Uterus (tissue), 4 donors: ENCODE measurements around the gene STS. TPM values are rescaled to one million over a fixed set of nuclear protein-coding genes. Genes with fewer than 3 reads are reported as not detected.

Experiments
- DNase-seq, 2 donors: peaks; one replicate each; pipeline ENCODE4 v3.0.0-alpha.2; 2019 to 2020
- H3K27ac ChIP-seq, 2 donors: fragments of 200-600 bp; sonication (generic); 1 replicate in 1 of 2; 2 replicates in 1 of 2; pipeline ENCODE4 v1.5.1; 2016 to 2018
- H3K27me3 ChIP-seq, 2 donors: fragments of 200-600 bp; sonication (generic); one replicate each; pipeline ENCODE4 v1.5.1; 2018 to 2019; ENCODE audit warnings: control low read depth in 1 of 2
- H3K36me3 ChIP-seq, 2 donors: fragments of 200-600 bp; sonication (generic); one replicate each; pipeline ENCODE4 v1.5.1; 2019; ENCODE audit warnings: control low read depth in 1 of 2
- H3K4me1 ChIP-seq, 2 donors: fragments of 200-600 bp; sonication (generic); one replicate each; pipeline ENCODE4 v1.5.1; 2018 to 2019; ENCODE audit warnings: control low read depth in 1 of 2
- H3K4me3 ChIP-seq, 2 donors: fragments of 200-600 bp; sonication (generic); 1 replicate in 1 of 2; 2 replicates in 1 of 2; pipeline ENCODE4 v1.5.1; 2018 to 2019; ENCODE audit warnings: mild to moderate bottlenecking in 1 of 2
- H3K9me3 ChIP-seq, 2 donors: fragments of 200-600 bp; sonication (generic); one replicate each; pipeline ENCODE4 v1.5.1; 2019; ENCODE audit warnings: control low read depth in 1 of 2
- POLR2A ChIP-seq, 2 donors: fragments of 450-650 bp; IDR thresholded peaks; one replicate each; pipeline ENCODE4 v1.6.1; 2016; ENCODE audit warnings: antibody characterized with exemption in 2 of 2, mild to moderate bottlenecking in 1 of 2, moderate library complexity in 1 of 2
- intact Hi-C: fragments of 100-400 bp; cut with DNase I; formaldehyde crosslinking; loops from one replicate; pipeline ENCODE4 v1.15.1; 2023; ENCODE audit warnings: low total_unique reads
- total RNA-seq, 4 donors: library from RNA; depleted of rRNA in 3 of 4; stranded (reverse); fragments of >200 nt in 3 of 4; gene quantifications; one replicate each; pipeline versions ENCODE4 v1.1.0 to v1.2.4, GENCODE V29; 2014 to 2023
- TF ChIP-seq, protein P1 (sequence below), 4 experiments: fragments of 200-600 bp in 2 of 4; fragments of 450-650 bp in 2 of 4; sonication (generic) in 2 of 4; IDR thresholded peaks; one replicate each; pipeline ENCODE4 v1.5.1; 2016 to 2019; ENCODE audit warnings: antibody characterized with exemption in 4 of 4, mild to moderate bottlenecking in 2 of 4, moderate library complexity in 1 of 4
- donor health status: DM: yes; HTN: yes; CAD: no.

The STS gene
- total RNA-seq, 4 donors from 2014 or later = 3.5 to 7.4 (median 6.2) TPM

DNA sequence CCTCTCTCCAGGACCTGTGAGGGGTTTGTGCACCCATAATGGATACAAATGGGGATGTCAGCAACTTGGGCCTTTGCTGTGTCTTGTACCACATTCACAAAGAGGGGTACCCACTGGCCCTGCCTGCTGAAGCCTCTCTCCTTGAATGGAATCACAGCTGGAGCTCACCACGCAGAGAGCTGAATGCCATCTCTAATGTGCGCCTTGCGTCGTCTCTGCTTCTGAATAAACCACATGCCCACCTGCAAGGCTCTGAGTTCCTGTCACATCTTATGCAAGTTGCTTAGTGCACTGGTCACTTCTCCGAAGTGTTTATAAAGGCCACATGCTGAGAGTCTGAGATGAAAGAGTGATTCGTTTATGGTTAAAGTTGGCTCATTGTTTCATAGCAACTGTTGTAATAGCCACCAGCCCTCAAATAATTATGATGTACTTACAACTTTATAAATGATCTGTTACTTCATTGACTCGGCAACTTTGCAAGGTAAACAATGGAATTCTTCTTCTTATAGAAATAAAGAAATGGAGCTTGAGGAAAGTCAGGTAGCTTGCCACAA, 6.6 kb downstream of the STS start:
- Histone ChIP-seq H3K27me3 (no peaks in the 10 kb centered on the region), H3K36me3 (no peaks in the 10 kb centered on the region)
- TF ChIP-seq, protein P1, sequence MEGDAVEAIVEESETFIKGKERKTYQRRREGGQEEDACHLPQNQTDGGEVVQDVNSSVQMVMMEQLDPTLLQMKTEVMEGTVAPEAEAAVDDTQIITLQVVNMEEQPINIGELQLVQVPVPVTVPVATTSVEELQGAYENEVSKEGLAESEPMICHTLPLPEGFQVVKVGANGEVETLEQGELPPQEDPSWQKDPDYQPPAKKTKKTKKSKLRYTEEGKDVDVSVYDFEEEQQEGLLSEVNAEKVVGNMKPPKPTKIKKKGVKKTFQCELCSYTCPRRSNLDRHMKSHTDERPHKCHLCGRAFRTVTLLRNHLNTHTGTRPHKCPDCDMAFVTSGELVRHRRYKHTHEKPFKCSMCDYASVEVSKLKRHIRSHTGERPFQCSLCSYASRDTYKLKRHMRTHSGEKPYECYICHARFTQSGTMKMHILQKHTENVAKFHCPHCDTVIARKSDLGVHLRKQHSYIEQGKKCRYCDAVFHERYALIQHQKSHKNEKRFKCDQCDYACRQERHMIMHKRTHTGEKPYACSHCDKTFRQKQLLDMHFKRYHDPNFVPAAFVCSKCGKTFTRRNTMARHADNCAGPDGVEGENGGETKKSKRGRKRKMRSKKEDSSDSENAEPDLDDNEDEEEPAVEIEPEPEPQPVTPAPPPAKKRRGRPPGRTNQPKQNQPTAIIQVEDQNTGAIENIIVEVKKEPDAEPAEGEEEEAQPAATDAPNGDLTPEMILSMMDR (IDR thresholded peaks at IDR 0.05) = no peak
- TF ChIP-seq POLR2A (IDR thresholded peaks at IDR 0.05) = no peak

DNA sequence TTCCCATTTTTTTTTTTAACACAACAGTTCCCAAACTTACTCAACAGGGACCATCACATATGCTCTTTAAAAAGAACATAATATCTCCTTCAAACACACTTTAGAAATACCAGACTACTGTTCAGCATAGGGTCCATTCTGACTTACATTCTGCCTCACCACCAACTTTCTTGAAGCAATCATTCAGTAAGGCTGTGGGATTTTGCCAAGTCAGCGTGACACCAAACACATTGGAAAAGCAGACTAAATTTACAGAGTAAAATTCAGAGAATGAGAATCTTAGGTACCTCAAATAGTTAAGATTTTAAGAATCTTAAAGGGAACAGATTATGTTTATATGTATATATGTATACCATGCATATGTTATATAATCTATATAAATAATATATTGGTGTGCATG, 7.7 kb downstream of the STS start:
- intact Hi-C loops = no loop called here
- H3K9me3 ChIP-seq = no peaks in the 10 kb centered on the region
- H3K4me1 ChIP-seq = no peaks in the 10 kb centered on the region
- no peaks in the 10 kb centered on the region for H3K27me3 ChIP-seq
- no peak overlapping the region for H3K4me3 ChIP-seq
- H3K36me3 ChIP-seq = no peaks in the 10 kb centered on the region
- H3K27ac ChIP-seq = no peak overlapping the region
- no peak for TF ChIP-seq POLR2A (IDR thresholded peaks at IDR 0.05)
- TF ChIP-seq, protein P1 (IDR thresholded peaks at IDR 0.05) = no peak
- DNase-seq = no peak

More for the DNA sequence above, 6.6 kb downstream of the STS start:
- intact Hi-C loops = no loop called here
- H3K9me3 ChIP-seq = no peaks in the 10 kb centered on the region
- H3K27ac ChIP-seq = no peak overlapping the region
- DNase-seq = no peak
- H3K4me3 ChIP-seq = no peak overlapping the region
- no peaks in the 10 kb centered on the region for H3K4me1 ChIP-seq

DNA sequence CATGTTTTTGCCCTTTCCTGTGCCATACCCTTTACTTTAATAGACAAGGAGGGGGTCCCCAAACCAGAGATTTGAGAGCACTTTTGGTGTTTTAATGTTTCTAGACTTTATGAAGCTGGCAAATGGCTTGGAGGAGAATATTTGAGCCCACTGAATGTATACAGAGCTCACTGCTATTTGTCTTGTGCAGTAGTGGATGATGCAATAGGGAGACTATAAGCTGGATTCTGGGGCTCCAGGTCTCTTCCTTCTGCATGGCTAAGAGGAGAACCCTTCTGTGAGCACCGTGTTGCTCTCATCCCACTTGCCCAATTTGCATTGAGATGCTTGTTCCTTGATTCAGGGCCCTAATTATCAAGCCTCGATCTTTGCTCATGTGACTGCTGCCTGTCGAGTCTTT, 9.4 kb downstream of the STS start:
- TF ChIP-seq, protein P1 (IDR thresholded peaks at IDR 0.05) = no peak
- TF ChIP-seq POLR2A (IDR thresholded peaks at IDR 0.05) = no peak
- no peak overlapping the region for H3K4me3 ChIP-seq
- H3K27me3 ChIP-seq = no peaks in the 10 kb centered on the region
- no peak overlapping the region for H3K27ac ChIP-seq
- no peaks in the 10 kb centered on the region for H3K9me3 ChIP-seq
- intact Hi-C loops = no loop called here
- no peaks in the 10 kb centered on the region for H3K36me3 ChIP-seq
- DNase-seq = no peak
- H3K4me1 ChIP-seq = no peaks in the 10 kb centered on the region

DNA sequence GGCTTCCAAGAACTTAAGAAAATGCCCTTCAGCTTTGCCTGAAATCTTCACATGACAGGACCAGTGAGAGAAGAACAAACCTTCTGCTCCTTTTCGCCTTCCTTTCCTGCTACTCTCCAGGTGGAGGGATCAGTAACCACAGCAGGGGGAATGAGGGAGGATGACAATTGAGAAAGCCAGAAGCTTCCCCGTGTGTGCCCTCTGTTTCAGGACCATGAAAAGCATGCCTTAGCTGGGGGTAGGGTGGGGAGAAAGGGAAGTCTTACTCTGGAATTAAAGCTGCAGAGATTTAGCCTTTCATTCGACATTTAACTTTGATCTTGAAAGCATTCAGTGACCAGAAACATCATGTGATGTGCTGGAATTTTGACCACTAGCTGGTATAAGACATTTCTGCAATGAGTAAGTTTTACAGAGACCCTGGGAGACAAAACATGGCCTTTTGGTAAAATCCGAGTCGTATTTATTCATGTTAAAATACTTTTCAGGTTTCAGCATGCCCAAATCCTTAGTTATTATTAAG, 11.0 kb downstream of the STS start:
- H3K4me1 ChIP-seq = no peaks in the 10 kb centered on the region
- intact Hi-C loops = no loop called here
- no peaks in the 10 kb centered on the region for H3K27me3 ChIP-seq
- no peak for TF ChIP-seq POLR2A (IDR thresholded peaks at IDR 0.05)
- TF ChIP-seq, protein P1 (IDR thresholded peaks at IDR 0.05) = no peak
- no peak for DNase-seq
- no peaks in the 10 kb centered on the region for H3K36me3 ChIP-seq
- H3K4me3 ChIP-seq = no peak overlapping the region
- no peak overlapping the region for H3K27ac ChIP-seq
- H3K9me3 ChIP-seq = no peaks in the 10 kb centered on the region

DNA sequence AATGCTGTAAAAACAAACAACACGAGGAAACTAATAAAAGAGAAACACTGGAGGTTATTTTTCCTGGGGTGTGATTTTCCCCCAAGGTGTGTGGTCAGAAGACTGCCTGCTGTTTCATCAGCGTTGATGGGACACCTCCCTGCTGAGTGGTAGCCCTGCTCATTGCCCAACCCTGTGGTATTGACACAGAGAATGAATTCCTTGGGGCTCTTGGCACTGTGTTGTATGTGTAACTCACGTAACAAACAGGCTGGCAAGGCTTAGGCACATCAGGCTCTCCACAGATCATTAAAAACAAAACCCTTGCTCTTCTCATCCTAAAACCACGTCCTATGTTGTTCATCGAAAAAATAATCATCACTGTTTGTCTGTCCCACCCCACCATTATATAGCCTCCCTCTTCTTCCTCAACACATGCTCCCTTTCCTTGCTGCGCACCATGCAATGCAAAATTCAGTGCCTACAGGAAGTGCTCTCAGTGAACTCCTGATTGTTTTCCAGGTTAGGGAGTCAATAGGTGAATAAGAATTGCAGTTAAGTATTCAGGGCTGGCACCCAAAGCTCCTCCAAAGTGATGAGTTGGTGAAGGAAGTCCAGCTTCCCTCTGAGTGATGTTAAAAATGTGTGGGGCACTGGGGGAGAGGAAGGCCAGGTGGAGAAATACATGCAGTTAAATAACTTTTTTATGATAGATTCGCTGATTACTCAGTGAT, 11.8 kb downstream of the STS start:
- no peaks in the 10 kb centered on the region for H3K27me3 ChIP-seq
- H3K4me3 ChIP-seq = no peak overlapping the region
- H3K4me1 ChIP-seq = no peaks in the 10 kb centered on the region
- TF ChIP-seq, protein P1 (IDR thresholded peaks at IDR 0.05) = no peak
- TF ChIP-seq POLR2A (IDR thresholded peaks at IDR 0.05) = no peak
- no peak for DNase-seq
- H3K9me3 ChIP-seq = no peaks in the 10 kb centered on the region
- no peak overlapping the region for H3K27ac ChIP-seq
- intact Hi-C loops = no loop called here
- H3K36me3 ChIP-seq = no peaks in the 10 kb centered on the region
